Anterior cingulate cortex (tissue), 58 donors: Measurements from ENCODE around the gene TRIOBP.
A peak's percentile ranks its signal among the peaks of the same experiment; 100 is the strongest.
"Not testable (repeated sequence)": the region's sequence is repeated elsewhere in the genome, so short reads cannot be mapped to it uniquely, and the experiment has no call there.

ENCODE experiments used
- DNase-seq, 58 donors: peaks; one replicate each; lab custom pipeline; 2025; lab: John Stamatoyannopoulos, UW

Gene TRIOBP

GRCh38 chr22:37716708-37717107 is 19.9 kb downstream of the TRIOBP start:
- no peak for DNase-seq

GRCh38 chr22:37717235-37717634 is 20.4 kb downstream of the TRIOBP start:
- not testable (repeated sequence) for DNase-seq

GRCh38 chr22:37717746-37718305 is 21.0 kb downstream of the TRIOBP start:
- DNase-seq, result not testable (repeated sequence)

- DNase-seq, result no peak
Observed at GRCh38 chr22:37725551-37726240, 28.8 kb downstream of the TRIOBP start.

GRCh38 chr22:37726241-37726887 is 29.5 kb downstream of the TRIOBP start:
- DNase-seq, result no peak

- DNase-seq, result no peak
Observed at GRCh38 chr22:37728620-37729019, 31.8 kb downstream of the TRIOBP start.

- no peak for DNase-seq
Observed at GRCh38 chr22:37731804-37732471, 35.1 kb downstream of the TRIOBP start.

- DNase-seq, result no peak
Observed at GRCh38 chr22:37732699-37733607, 36.1 kb downstream of the TRIOBP start.

GRCh38 chr22:37733625-37734401 is 37.0 kb downstream of the TRIOBP start:
- no peak for DNase-seq

GRCh38 chr22:37734402-37734700 is 37.5 kb downstream of the TRIOBP start:
- DNase-seq, result no peak

- peak in 29 of 58 donors; percentile 2 to 38 (median 18) for DNase-seq
Observed at GRCh38 chr22:37734964-37735451, 38.2 kb downstream of the TRIOBP start.

GRCh38 chr22:37739035-37739434 is 42.2 kb downstream of the TRIOBP start:
- DNase-seq, result no peak

GRCh38 chr22:37739611-37740049 is 42.8 kb downstream of the TRIOBP start:
- peak in 1 of 58 donors; percentile 5 for DNase-seq

- no peak for DNase-seq
Observed at GRCh38 chr22:37740455-37741311, 43.8 kb downstream of the TRIOBP start.

- DNase-seq, result peak in 7 of 58 donors; percentile 9 to 26 (median 17)
Observed at GRCh38 chr22:37741312-37741795, 44.5 kb downstream of the TRIOBP start.

- no peak for DNase-seq
Observed at GRCh38 chr22:37742376-37743171, 45.7 kb downstream of the TRIOBP start.

- no peak for DNase-seq
Observed at GRCh38 chr22:37744589-37744988, 47.7 kb downstream of the TRIOBP start.
